CD4-positive, alpha-beta T cell treated with Interleukin-10 for 1 hour (primary cell): ENCODE measurements around the gene PCDHB3.
A peak's percentile ranks its signal among the peaks of the same experiment; 100 is the strongest.
"Not testable (repeated sequence)": the region's sequence is repeated elsewhere in the genome, so short reads cannot be mapped to it uniquely, and the experiment has no call there.

Source experiments
- DNase-seq: peaks from one replicate; pipeline ENCODE4 v3.0.0-alpha.2; 2020

Gene PCDHB3

DNA sequence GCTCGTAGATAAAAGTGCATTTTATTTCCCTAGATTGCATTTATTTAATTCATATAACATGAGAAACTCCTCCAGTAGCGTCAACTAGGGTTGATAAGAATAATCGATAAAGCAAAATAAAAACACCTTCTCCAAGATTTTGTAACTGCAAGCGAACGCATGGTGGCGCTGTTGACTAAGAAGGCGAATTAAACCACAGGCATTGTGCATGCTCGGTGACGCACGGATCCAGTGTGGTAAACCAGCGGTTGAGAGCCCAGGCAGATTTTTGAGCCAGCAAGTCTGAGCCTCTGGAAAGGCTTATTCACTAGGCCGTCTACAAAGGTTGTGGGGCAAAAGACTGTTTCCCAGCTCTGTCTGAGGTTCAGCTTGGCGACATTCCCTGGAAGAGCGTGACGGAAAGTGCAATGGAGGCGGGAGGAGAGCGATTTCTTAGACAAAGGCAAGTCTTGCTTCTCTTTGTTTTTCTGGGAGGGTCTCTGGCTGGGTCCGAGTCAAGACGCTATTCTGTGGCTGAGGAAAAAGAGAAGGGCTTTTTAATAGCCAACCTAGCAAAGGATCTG lies at the start of gene PCDHB3:
TSS of gene PCDHB3 (plus strand) at position 231 of the 563 bp plus-strand sequence. CDS start at position 408, 177 bp downstream.
- DNase-seq, result no peak

DNA sequence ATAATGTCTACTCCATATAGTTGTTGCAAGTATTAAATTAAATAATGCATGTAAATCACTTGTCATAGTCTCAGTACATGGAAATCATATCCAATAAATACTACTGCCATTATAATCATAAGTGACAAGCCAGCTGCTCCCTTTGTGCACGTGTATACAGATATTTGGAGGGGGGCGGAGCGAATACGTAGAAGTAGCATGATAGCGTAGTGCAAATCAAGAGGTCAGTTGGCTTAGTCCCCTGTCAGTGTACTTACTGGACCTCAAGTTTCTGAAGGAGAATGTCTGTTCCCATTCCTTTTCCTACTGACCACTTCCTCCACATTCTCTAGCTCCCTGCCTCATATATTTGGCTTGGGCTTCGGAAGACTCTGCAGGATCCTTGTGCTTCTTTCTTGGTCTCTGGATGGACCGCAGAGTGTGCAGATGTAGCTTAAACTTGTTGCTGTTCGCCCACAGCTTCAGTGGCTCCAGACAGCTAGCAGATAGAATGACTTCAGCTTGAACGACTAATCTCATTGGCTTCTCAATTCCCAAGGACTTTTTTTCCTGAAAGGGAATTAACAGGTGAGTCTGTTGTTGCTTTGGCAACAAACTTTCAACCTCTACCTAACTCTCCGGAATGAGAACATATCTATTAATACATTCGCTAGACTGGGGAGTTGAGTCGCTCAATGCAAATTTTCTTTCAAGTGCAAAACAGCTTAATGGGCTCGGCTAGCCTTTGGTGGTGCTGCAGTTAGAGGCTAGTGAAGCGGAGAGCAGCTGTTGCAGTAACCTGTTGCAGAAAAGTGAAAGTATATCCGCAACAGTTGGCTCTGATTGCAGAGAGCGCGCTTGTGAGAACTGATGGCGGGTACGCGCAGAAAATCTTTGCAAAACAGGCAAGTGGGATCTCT lies 49.4 kb upstream of the PCDHB3 start, which contains the start of gene PCDHB1:
TSS of gene PCDHB1 (plus strand) at position 753 of the 899 bp plus-strand sequence. CDS start at position 850, 97 bp downstream.
- no peak for DNase-seq

DNA sequence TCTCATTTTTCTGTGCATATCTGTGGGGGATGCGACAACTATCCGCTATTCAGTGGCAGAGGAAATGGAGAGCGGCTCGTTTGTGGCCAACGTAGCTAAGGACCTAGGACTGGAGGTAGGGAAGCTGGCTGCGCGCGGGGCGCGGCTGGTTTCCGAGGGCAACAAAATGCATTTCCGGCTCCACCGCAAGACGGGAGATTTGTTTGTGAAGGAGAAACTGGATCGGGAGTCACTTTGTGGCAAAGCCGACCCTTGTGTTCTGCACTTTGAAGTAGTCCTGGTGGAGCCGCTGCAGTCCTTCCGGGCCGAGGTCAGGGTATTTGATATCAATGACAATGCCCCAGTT lies 48.8 kb upstream of the PCDHB3 start:
- no peak for DNase-seq

DNA sequence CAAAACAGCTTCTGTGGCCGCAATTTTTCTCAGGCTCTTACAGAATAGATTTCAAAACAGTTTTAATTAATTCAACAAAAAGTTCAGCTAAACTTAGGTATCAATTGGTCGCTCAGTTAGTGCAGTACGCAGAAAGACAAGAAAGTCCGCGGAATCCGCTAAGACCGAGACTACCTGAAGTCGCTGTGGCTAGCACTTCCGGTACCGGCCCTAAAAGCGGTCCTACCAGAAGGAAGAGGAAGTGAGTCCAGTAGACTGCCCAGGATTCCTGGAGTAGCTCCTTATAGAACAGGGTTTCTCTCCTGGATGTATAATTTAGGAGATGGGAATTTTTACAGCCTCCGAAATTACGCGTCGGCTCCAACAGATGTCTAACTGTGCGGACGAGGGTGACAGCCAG lies 22.4 kb upstream of the PCDHB3 start:
- no peak for DNase-seq

DNA sequence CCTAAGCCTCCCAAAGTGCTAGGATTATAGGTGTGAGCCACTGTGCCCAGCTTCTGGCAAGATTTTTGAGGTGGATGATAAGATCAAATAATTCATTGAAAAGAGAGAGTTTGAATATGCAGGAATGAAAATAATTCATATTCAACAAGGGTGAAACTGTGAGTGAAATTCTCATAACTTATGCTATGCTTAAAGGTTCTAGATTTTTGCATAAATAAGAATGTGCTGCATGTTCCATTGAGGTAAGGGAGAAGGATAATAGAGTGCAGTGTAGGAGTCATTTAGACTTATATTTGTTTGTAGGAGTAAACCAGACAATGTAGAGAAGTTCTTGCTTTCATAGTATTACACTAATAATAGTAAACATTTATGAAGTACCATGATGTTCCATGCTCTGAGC lies 18.0 kb upstream of the PCDHB3 start:
- no peak for DNase-seq

DNA sequence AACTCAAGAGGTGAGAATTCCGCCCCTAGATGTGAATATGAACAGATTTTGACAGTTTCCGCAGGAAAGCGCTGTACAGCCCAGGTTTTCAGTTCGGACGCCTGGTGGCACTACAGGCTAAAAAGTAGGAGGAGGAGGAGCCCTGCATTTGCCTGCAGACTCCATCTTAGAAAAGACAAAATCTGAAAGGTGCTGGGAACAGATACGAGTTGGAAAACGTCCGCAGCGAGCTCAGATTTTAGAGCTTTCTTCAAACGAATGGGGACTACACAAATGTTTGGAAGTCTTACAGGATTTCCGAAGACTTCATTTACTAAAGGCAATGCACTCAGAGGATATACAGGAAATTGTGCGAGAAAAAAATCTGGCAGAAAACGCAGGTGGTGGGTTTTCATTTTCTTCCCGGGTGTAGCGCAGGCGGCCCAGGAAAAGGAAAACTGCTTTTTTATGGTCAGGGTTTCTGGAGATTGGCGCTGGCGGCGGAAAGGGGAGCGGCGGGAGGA lies 15.7 kb upstream of the PCDHB3 start:
- DNase-seq, result peak; percentile 56

DNA sequence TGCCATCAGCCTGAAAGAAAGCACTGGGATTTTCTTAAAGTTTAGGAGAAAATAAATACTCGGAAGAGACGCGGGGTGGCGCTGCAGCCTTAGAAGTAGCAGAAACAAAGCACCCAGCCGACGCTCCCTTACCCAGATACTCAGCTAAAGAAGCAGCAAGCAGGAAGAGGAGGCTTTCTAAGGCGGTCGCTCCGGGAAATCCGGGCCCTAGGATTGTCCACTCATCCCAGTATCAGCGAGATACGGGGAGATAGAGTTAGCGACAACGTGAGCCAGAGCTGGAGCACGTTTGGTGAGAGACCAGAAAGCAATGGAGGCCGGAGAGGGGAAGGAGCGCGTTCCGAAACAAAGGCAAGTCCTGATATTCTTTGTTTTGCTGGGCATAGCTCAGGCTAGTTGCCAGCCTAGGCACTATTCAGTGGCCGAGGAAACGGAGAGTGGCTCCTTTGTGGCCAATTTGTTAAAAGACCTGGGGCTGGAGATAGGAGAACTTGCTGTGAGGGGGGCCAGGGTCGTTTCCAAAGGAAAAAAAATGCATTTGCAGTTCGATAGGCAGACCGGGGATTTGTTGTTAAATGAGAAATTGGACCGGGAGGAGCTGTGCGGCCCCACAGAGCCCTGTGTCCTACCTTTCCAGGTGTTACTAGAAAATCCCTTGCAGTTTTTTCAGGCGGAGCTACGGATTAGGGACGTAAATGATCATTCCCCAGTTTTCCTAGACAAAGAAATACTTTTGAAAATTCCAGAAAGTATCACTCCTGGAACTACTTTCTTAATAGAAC lies 5.6 kb upstream of the PCDHB3 start, which contains the start of gene PCDHB2:
TSS of gene PCDHB2 (plus strand) at position 135 of the 782 bp plus-strand sequence. CDS start at position 311, 176 bp downstream.
- peak; percentile 1 for DNase-seq

DNA sequence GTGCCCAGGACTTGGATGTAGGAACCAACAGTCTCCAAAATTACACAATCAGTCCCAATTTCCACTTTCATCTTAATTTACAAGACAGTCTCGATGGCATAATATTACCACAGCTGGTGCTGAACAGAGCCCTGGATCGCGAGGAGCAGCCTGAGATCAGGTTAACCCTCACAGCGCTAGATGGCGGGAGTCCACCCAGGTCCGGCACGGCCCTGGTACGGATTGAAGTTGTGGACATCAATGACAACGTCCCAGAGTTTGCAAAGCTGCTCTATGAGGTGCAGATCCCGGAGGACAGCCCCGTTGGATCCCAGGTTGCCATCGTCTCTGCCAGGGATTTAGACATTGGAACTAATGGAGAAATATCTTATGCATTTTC lies 5.0 kb upstream of the PCDHB3 start:
- DNase-seq, result no peak

DNA sequence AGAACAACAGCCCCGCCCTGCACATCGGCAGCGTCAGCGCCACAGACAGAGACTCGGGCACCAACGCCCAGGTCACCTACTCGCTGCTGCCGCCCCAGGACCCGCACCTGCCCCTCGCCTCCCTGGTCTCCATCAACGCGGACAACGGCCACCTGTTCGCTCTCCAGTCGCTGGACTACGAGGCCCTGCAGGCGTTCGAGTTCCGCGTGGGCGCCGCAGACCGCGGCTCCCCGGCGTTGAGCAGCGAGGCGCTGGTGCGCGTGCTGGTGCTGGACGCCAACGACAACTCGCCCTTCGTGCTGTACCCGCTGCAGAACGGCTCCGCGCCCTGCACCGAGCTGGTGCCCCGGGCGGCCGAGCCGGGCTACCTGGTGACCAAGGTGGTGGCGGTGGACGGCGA lies 4.1 kb upstream of the PCDHB3 start:
- DNase-seq, result not testable (repeated sequence)

DNA sequence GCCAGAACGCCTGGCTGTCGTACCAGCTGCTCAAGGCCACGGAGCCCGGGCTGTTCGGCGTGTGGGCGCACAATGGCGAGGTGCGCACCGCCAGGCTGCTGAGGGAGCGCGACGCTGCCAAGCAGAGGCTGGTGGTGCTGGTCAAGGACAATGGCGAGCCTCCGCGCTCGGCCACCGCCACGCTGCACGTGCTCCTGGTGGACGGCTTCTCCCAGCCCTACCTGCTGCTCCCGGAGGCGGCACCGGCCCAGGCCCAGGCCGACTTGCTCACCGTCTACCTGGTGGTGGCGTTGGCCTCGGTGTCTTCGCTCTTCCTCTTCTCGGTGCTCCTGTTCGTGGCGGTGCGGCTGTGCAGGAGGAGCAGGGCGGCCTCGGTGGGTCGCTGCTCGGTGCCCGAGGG lies 3.7 kb upstream of the PCDHB3 start:
- not testable (repeated sequence) for DNase-seq

DNA sequence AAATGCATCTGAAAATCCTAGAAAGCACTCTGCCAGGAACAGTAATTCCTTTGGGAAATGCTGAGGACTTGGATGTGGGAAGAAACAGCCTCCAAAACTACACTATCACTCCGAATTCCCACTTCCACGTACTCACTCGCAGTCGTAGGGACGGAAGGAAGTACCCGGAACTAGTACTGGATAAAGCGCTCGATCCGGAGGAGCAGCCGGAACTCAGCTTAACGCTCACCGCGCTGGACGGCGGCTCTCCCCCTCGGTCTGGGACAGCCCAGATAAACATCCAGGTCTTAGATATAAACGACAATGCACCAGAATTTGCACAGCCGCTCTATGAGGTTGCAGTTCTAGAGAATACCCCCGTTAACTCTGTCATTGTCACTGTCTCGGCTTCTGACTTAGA lies 786 bp downstream of the PCDHB3 start:
- no peak for DNase-seq

DNA sequence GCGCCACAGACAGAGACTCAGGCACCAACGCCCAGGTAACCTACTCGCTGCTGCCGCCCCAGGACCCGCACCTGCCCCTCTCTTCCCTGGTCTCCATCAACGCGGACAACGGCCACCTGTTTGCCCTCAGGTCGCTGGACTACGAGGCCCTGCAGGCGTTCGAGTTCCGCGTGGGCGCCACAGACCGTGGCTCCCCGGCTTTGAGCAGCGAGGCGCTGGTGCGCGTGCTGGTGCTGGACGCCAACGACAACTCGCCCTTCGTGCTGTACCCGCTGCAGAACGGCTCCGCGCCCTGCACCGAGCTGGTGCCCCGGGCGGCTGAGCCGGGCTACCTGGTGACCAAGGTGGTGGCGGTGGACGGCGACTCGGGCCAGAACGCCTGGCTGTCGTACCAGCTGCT lies 1.8 kb downstream of the PCDHB3 start:
- DNase-seq, result not testable (repeated sequence)

DNA sequence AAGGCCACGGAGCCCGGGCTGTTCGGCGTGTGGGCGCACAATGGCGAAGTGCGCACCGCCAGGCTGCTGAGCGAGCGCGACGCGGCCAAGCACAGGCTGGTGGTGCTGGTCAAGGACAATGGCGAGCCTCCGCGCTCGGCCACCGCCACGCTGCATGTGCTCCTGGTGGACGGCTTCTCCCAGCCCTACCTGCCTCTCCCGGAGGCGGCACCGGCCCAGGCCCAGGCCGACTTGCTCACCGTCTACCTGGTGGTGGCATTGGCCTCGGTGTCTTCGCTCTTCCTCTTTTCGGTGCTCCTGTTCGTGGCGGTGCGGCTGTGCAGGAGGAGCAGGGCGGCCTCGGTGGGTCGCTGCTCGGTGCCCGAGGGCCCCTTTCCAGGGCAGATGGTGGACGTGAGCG lies 2.2 kb downstream of the PCDHB3 start:
- not testable (repeated sequence) for DNase-seq

DNA sequence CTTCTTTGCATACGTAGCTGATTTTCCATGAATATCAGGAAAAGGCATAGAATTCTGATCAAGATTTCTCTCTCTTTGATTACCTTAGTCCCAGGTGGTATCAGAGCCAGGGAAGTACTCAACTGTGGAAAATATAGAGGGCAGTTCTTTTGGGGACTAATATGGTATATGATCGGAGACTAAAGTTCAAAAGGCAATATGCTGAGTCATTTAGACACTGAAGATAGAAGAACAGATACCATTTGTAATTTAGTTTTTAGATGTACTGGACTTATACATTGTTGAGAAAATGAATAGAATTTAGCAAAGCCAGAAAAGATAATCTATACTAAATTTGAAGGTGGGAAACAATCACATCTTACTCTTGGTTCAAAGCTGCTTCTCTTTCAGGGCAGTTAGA lies 5.1 kb downstream of the PCDHB3 start:
- no peak for DNase-seq

DNA sequence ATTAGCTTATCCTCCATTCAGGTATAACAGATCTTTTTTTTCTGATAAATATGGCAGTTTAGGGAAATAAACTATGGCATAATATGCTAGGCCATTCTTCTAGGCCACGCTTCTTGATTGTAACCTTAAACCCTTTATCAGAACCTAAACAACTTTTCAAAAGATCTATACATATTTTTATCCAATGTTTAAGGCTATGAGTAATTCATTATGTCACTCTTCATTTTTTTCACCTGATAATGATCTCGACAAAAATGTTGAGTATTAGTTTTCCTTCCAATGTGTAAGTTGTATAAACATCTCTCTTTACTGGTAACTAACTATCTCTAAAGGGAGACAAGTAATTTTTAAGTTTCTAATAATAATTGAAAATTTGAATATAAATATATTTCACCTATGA lies 19.0 kb downstream of the PCDHB3 start:
- DNase-seq, result no peak

DNA sequence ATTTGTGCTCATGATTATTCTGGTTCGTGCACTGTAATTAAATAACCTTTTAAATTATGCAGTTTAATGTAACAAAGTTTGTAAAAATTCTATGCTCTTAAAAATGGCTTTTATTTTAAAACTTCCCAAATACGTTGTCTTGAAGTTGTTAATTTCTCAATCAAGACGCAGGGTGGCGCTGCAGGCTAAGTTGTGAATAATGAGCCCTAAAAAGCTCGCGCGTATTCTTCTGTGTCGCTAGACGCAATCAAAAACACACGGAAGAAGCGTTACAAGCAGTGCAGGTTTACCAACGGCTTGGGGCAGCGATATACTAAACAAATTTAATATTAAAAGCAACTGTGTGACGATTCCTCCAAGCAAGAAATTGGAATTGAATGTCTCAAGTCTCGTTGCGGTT lies 21.3 kb downstream of the PCDHB3 start, which contains the start of gene PCDHB4:
TSS of gene PCDHB4 (plus strand) at position 256 of the 400 bp plus-strand sequence. CDS start 181 bp downstream, outside the sequence.
- DNase-seq, result no peak

DNA sequence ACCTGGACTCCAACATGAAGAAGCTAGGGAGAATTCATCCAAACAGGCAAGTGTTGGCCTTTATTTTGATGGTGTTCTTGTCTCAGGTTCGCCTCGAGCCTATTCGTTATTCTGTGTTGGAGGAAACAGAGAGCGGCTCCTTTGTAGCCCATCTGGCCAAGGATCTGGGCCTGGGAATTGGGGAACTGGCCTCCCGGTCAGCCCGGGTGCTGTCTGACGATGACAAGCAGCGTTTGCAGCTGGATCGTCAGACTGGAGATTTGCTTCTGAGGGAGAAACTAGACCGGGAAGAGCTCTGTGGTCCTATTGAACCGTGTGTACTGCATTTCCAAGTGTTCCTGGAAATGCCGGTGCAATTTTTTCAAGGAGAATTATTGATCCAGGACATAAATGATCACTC lies 21.7 kb downstream of the PCDHB3 start:
- no peak for DNase-seq

DNA sequence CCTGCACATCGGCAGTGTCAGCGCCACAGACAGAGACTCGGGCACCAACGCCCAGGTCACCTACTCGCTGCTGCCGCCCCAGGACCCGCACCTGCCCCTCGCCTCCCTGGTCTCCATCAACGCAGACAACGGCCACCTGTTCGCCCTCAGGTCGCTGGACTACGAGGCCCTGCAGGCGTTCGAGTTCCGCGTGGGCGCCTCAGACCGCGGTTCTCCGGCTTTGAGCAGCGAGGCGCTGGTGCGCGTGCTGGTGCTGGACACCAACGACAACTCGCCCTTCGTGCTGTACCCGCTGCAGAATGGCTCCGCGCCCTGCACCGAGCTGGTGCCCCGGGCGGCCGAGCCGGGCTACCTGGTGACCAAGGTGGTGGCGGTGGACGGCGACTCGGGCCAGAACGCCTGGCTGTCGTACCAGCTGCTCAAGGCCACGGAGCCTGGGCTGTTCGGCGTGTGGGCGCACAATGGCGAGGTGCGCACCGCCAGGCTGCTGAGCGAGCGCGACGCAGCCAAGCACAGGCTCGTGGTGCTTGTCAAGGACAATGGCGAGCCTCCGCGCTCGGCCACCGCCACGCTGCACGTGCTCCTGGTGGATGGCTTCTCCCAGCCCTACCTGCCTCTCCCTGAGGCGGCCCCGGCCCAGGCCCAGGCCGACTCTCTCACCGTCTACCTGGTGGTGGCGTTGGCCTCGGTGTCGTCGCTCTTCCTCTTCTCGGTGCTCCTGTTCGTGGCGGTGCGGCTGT lies 23.3 kb downstream of the PCDHB3 start:
- DNase-seq, result not testable (repeated sequence)

DNA sequence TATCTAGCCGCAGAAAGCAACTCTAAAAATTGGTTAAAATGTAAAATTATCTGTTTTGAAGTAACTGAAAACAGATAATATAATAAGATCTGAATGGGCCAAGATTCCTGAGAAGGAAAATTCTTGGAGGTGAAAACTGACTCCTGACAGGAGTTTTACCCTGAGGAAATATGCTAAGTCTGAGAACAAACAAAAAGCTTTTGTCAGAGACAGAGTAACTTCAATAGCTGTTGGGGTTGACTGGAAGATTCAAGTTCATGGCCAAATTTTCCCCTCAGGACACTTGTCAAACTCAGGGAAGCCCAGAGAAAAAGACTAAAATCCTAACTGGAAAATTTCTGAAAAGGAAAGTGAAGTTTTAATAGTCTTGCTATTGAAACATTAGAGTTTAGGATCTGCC lies 27.0 kb downstream of the PCDHB3 start:
- no peak for DNase-seq

DNA sequence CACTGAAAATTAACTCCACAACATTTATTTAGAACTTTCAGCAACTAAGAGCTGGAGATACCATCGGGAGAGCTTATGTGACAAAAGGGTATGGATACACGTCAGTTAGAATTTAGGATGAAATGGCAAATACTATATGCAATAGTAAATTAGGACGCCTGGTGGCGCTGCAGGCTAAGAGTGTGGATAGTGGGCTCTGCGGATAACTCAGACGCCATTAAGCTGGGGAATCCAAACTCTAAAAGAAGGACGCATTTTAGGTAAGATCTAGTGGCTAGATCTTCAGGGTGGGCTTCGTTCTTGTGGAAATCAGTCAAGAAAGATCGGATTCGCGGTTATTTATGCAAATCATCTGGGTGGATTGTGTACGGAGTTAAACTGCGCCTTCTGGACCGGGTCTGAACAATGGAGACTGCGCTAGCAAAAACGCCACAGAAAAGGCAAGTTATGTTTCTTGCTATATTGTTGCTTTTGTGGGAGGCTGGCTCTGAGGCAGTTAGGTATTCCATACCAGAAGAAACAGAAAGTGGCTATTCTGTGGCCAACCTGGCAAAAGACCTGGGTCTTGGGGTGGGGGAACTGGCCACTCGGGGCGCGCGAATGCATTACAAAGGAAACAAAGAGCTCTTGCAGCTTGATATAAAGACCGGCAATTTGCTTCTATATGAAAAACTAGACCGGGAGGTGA lies 34.9 kb downstream of the PCDHB3 start, which contains the start of gene PCDHB5:
TSS of gene PCDHB5 (plus strand) at position 177 of the 688 bp plus-strand sequence. CDS start at position 406, 229 bp downstream.
- no peak for DNase-seq

DNA sequence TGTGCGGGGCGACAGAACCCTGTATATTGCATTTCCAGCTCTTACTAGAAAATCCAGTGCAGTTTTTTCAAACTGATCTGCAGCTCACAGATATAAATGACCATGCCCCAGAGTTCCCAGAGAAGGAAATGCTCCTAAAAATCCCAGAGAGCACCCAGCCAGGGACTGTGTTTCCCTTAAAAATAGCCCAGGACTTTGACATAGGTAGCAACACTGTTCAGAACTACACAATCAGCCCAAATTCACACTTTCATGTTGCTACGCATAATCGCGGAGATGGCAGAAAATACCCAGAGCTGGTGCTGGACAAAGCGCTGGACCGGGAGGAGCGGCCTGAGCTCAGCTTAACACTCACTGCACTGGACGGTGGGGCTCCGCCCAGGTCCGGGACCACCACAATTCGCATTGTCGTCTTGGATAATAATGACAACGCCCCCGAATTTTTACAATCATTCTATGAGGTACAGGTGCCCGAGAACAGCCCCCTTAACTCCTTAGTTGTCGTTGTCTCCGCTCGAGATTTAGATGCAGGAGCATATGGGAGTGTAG lies 35.5 kb downstream of the PCDHB3 start:
- DNase-seq, result no peak
